ENCODE data around the gene RAET1G.

The RAET1G gene

GRCh38 chr6:149897855-149898744 is 24.8 kb downstream of the RAET1G start, which contains the start of gene RAET1E:
TSS of gene RAET1E (minus strand) at chr6:149898113. CDS start at chr6:149890901, 7,212 bp downstream.
- no peaks in the 10 kb centered on the region for H3K9me3 ChIP-seq (replicated peaks; ENCODE audit: insufficient read depth, low read length)
- TF ChIP-seq EZH2 (optimal IDR thresholded peaks at IDR 0.05; ENCODE audit: low read depth, low read length) (no peak), EZH2phosphoT487 (IDR thresholded peaks at IDR 0.05; ENCODE audit: low read length) (no peak), CTCF (IDR thresholded peaks at IDR 0.05; ENCODE audit: low read length) (no peak)
- H3K4me2 ChIP-seq (ENCODE audit: low read depth, low read length), result no peak within 1 kb of the TSS
- H3K4me3 ChIP-seq (ENCODE audit: low read length), result no peak within 1 kb of the TSS
- no peak within 1 kb of the TSS for H3K27ac ChIP-seq (ENCODE audit: low read length)
- no peaks in the 10 kb centered on the region for H4K20me1 ChIP-seq (ENCODE audit: insufficient read depth, low read length)
- H3K36me3 ChIP-seq (replicated peaks; ENCODE audit: insufficient read depth, low read length), result no peaks in the 10 kb centered on the region
- no peaks in the 10 kb centered on the region for H3K9me2 ChIP-seq (replicated peaks; ENCODE audit: insufficient read depth, low read length)
- H3K4me1 ChIP-seq (ENCODE audit: low read length), result no peaks in the 10 kb centered on the region
- DNase-seq, result no peak
- peaks cover 50% of the 10 kb centered on the region for H3K27me3 ChIP-seq (replicated peaks; ENCODE audit: insufficient read depth, low read length)
- no peak within 1 kb of the TSS for H2AFZ ChIP-seq (ENCODE audit: low read length)
- no peak within 1 kb of the TSS for H3K9ac ChIP-seq (ENCODE audit: low read length)
- no peaks in the 10 kb centered on the region for H3F3A ChIP-seq (ENCODE audit: insufficient read depth, low read length)
- H3K79me2 ChIP-seq (ENCODE audit: low read length), result no peaks in the 10 kb centered on the region

GRCh38 chr6:149897015-149897697 is 25.8 kb downstream of the RAET1G start:
- no peaks in the 10 kb centered on the region for H3K79me2 ChIP-seq (ENCODE audit: low read length)
- no peaks in the 10 kb centered on the region for H3K4me1 ChIP-seq (ENCODE audit: low read length)
- TF ChIP-seq EZH2 (optimal IDR thresholded peaks at IDR 0.05; ENCODE audit: low read depth, low read length) (no peak), EZH2phosphoT487 (IDR thresholded peaks at IDR 0.05; ENCODE audit: low read length) (no peak), CTCF (IDR thresholded peaks at IDR 0.05; ENCODE audit: low read length) (no peak)
- peaks cover 41% of the 10 kb centered on the region for H3K27me3 ChIP-seq (replicated peaks; ENCODE audit: insufficient read depth, low read length)
- H3K4me3 ChIP-seq (ENCODE audit: low read length), result no peak overlapping the region
- no peak overlapping the region for H3K27ac ChIP-seq (ENCODE audit: low read length)
- H2AFZ ChIP-seq (ENCODE audit: low read length), result no peak overlapping the region
- H3K36me3 ChIP-seq (replicated peaks; ENCODE audit: insufficient read depth, low read length), result no peaks in the 10 kb centered on the region
- H3F3A ChIP-seq (ENCODE audit: insufficient read depth, low read length), result no peaks in the 10 kb centered on the region
- no peak overlapping the region for H3K4me2 ChIP-seq (ENCODE audit: low read depth, low read length)
- H3K9ac ChIP-seq (ENCODE audit: low read length), result no peak overlapping the region
- H3K9me2 ChIP-seq (replicated peaks; ENCODE audit: insufficient read depth, low read length), result no peaks in the 10 kb centered on the region
- no peak for DNase-seq
- H3K9me3 ChIP-seq (replicated peaks; ENCODE audit: insufficient read depth, low read length), result no peaks in the 10 kb centered on the region
- H4K20me1 ChIP-seq (ENCODE audit: insufficient read depth, low read length), result no peaks in the 10 kb centered on the region

GRCh38 chr6:149896491-149896890 is 26.4 kb downstream of the RAET1G start:
- Histone ChIP-seq H3K27me3 (replicated peaks; ENCODE audit: insufficient read depth, low read length) (peaks cover 35% of the 10 kb centered on the region), H3K9ac (ENCODE audit: low read length) (no peak overlapping the region), H3K27ac (ENCODE audit: low read length) (no peak overlapping the region), H3K36me3 (replicated peaks; ENCODE audit: insufficient read depth, low read length) (no peaks in the 10 kb centered on the region), H3F3A (ENCODE audit: insufficient read depth, low read length) (no peaks in the 10 kb centered on the region), H3K79me2 (ENCODE audit: low read length) (no peaks in the 10 kb centered on the region), H4K20me1 (ENCODE audit: insufficient read depth, low read length) (no peaks in the 10 kb centered on the region), H3K4me2 (ENCODE audit: low read depth, low read length) (no peak overlapping the region), H3K9me3 (replicated peaks; ENCODE audit: insufficient read depth, low read length) (no peaks in the 10 kb centered on the region), H3K4me1 (ENCODE audit: low read length) (no peaks in the 10 kb centered on the region), H3K9me2 (replicated peaks; ENCODE audit: insufficient read depth, low read length) (no peaks in the 10 kb centered on the region), H3K4me3 (ENCODE audit: low read length) (no peak overlapping the region), H2AFZ (ENCODE audit: low read length) (no peak overlapping the region)
- DNase-seq, result no peak
- TF ChIP-seq CTCF (IDR thresholded peaks at IDR 0.05; ENCODE audit: low read length) (no peak), EZH2phosphoT487 (IDR thresholded peaks at IDR 0.05; ENCODE audit: low read length) (no peak), EZH2 (optimal IDR thresholded peaks at IDR 0.05; ENCODE audit: low read depth, low read length) (no peak)

Data from MM.1S (cell line).